ENCODE data around the gene TMEM8B. TPM values are rescaled to one million over a fixed set of nuclear protein-coding genes. Genes with fewer than 3 reads are reported as not detected.

The TMEM8B gene
- total and polyA plus RNA-seq, 9 of the 15 experiments (the other 6 are each of a cell fraction or from before 2014, with no cell fraction given), result 0.01 to 2.2 (median 1.1) TPM

- H3K79me2 ChIP-seq (ENCODE audit: control insufficient read depth, insufficient read depth, low read length), result peaks cover 12% of the 10 kb centered on the region; the same call in 2 of the 3 replicates
- H3K9ac ChIP-seq (ENCODE audit: insufficient read depth in 1 of 2, low read depth in 2 of 2, low read length in 2 of 2), result no peak overlapping the region
- in situ Hi-C loops (cut with MboI), result no loop called here
- no peak for DNase-seq (ENCODE audit: extremely low read depth in 1 of 4, low spot score in 3 of 4)
- H3K4me2 ChIP-seq (ENCODE audit: insufficient read depth, low read length), result no peak overlapping the region
- no peaks in the 10 kb centered on the region; the same call in 1 of the 2 replicates for H3K9me3 ChIP-seq (replicated peaks; ENCODE audit: control insufficient read depth, insufficient read depth, low read depth, low read length)
- H3K4me3 ChIP-seq, result no peak overlapping the region
- H3K27me3 ChIP-seq (ENCODE audit: control insufficient read depth in 2 of 2, insufficient read depth in 2 of 2, low read length in 2 of 2), result no peaks in the 10 kb centered on the region
- no peak for FAIRE-seq
- 51% methylated on average over 3 of the region's 3 CpGs for WGBS (ENCODE audit: insufficient coverage, low coverage, missing lambda C conversion rate)
- BruUV-seq (replicated peaks), result no TSS peak
- H4K20me1 ChIP-seq (replicated peaks; ENCODE audit: control insufficient read depth, insufficient read depth, low read length), result no peaks in the 10 kb centered on the region
- no peak for TF ChIP-seq TAF15 (IDR thresholded peaks at IDR 0.05; ENCODE audit: low read depth, low read length)
- TF ChIP-seq ZNF699 (CRISPR knock-in tag; IDR thresholded peaks at IDR 0.05; ENCODE audit: insufficient replicate concordance), result no peak
- no peak for TF ChIP-seq RFX7 (CRISPR knock-in tag; IDR thresholded peaks at IDR 0.05)
- TF ChIP-seq TAF1 (IDR thresholded peaks at IDR 0.05; ENCODE audit: control insufficient read depth, extremely low read depth, insufficient read depth, low read length, severe bottlenecking), result no peak
- TF ChIP-seq CLOCK (CRISPR knock-in tag; IDR thresholded peaks at IDR 0.05; ENCODE audit: borderline replicate concordance), result no peak
- no peak for TF ChIP-seq CCNT2 (IDR thresholded peaks at IDR 0.05; ENCODE audit: borderline replicate concordance, extremely low read depth, insufficient read length, low read depth, low read length)
- TF ChIP-seq ZNF655 (CRISPR knock-in tag; IDR thresholded peaks at IDR 0.05), result no peak
- no peak for TF ChIP-seq BCOR (IDR thresholded peaks at IDR 0.05)
- no peak for TF ChIP-seq MAX (CRISPR knock-in tag; IDR thresholded peaks at IDR 0.05)
- TF ChIP-seq NFXL1 (CRISPR knock-in tag; IDR thresholded peaks at IDR 0.05), result no peak
- peaks cover 9 to 14% of the 10 kb centered on the region in 2 experiments for H3K4me1 ChIP-seq (replicated peaks in 1 of 2; ENCODE audit: control insufficient read depth in 2 of 2, insufficient read depth in 2 of 2, low read length in 2 of 2)
- no peak for ATAC-seq
- CTCF ChIA-PET (ENCODE audit: low intra/inter-chr PET ratio), result no interaction called here
- H3K36me3 ChIP-seq (ENCODE audit: control insufficient read depth, insufficient read depth, low read length), result no peaks in the 10 kb centered on the region
- H2AFZ ChIP-seq (ENCODE audit: low read depth, low read length), result no peak overlapping the region
- H3K27ac ChIP-seq (ENCODE audit: extremely low read depth, low read depth, low read length), result no peak overlapping the region
- peaks cover 1% of the 10 kb centered on the region for H3K9me1 ChIP-seq (ENCODE audit: control insufficient read depth, insufficient read depth, low read length)
- intact Hi-C loops (cut with micrococcal nuclease), result loop anchor here (10.0 kb wide), 2 partner anchors 84 to 154 kb away; partner anchors contain the start of genes ARHGEF39, CREB3 and TLN1
- POLR2A ChIA-PET, result interaction anchor here (0.6 to 1.0 kb wide), 2 partner anchors 18 to 393 kb away, joined by 3 read pairs; no protein-coding TSS in a partner anchor
These were observed 10.7 kb upstream of the TMEM8B start for GRCh38 chr9:35818341-35818740.
